HuH-7 (cell line): Measurements from ENCODE around the gene CACNA2D3.
A peak's percentile ranks its signal among the peaks of the same experiment; 100 is the strongest.

Source experiments
- DNase-seq: peaks from one replicate; pipeline ENCODE4 v3.0.0; 2011; ENCODE audit warnings: low spot score

The CACNA2D3 gene

GRCh38 chr3:54849360-54849759, 727.0 kb downstream of the CACNA2D3 start:
- no peak for DNase-seq

GRCh38 chr3:54850484-54851018, 728.2 kb downstream of the CACNA2D3 start:
- no peak for DNase-seq

- peak; percentile 24 for DNase-seq
Observed at GRCh38 chr3:54853573-54854404, 731.4 kb downstream of the CACNA2D3 start.

- no peak for DNase-seq
Observed at GRCh38 chr3:54856271-54856670, 733.9 kb downstream of the CACNA2D3 start.

- DNase-seq, result no peak
Observed at GRCh38 chr3:54857343-54857742, 735.0 kb downstream of the CACNA2D3 start.

GRCh38 chr3:54858093-54858785, 735.9 kb downstream of the CACNA2D3 start:
- no peak for DNase-seq

- DNase-seq, result no peak
Observed at GRCh38 chr3:54859184-54859583, 736.8 kb downstream of the CACNA2D3 start.

GRCh38 chr3:54861248-54862067, 739.1 kb downstream of the CACNA2D3 start:
- DNase-seq, result no peak

- DNase-seq, result no peak
Observed at GRCh38 chr3:54862526-54862925, 740.2 kb downstream of the CACNA2D3 start.

- no peak for DNase-seq
Observed at GRCh38 chr3:54863366-54863765, 741.0 kb downstream of the CACNA2D3 start.

- DNase-seq, result no peak
Observed at GRCh38 chr3:54863786-54864185, 741.4 kb downstream of the CACNA2D3 start.

- DNase-seq, result no peak
Observed at GRCh38 chr3:54865316-54865715, 743.0 kb downstream of the CACNA2D3 start.

GRCh38 chr3:54866251-54866650, 743.9 kb downstream of the CACNA2D3 start:
- no peak for DNase-seq

GRCh38 chr3:54870423-54870822, 748.1 kb downstream of the CACNA2D3 start:
- DNase-seq, result peak; percentile 12

- no peak for DNase-seq
Observed at GRCh38 chr3:54871867-54872266, 749.5 kb downstream of the CACNA2D3 start.

- DNase-seq, result no peak
Observed at GRCh38 chr3:54873059-54874010, 751.0 kb downstream of the CACNA2D3 start.

- no peak for DNase-seq
Observed at GRCh38 chr3:54874816-54875556, 752.6 kb downstream of the CACNA2D3 start.

GRCh38 chr3:54875596-54876268, 753.4 kb downstream of the CACNA2D3 start:
- DNase-seq, result no peak

- DNase-seq, result no peak
Observed at GRCh38 chr3:54876694-54877093, 754.3 kb downstream of the CACNA2D3 start.

- no peak for DNase-seq
Observed at GRCh38 chr3:54877730-54878129, 755.4 kb downstream of the CACNA2D3 start.
